GM12801 (cell line): ENCODE results near the gene NANOS2.

Experiments used
- TF ChIP-seq, protein P1 (sequence below): IDR thresholded peaks from one replicate; pipeline ENCODE4 v1.5.1; 2011; ENCODE audit warnings: control low read depth; ENCODE audit not compliant: insufficient read length; ENCODE audit errors: extremely low read depth

The NANOS2 gene

DNA sequence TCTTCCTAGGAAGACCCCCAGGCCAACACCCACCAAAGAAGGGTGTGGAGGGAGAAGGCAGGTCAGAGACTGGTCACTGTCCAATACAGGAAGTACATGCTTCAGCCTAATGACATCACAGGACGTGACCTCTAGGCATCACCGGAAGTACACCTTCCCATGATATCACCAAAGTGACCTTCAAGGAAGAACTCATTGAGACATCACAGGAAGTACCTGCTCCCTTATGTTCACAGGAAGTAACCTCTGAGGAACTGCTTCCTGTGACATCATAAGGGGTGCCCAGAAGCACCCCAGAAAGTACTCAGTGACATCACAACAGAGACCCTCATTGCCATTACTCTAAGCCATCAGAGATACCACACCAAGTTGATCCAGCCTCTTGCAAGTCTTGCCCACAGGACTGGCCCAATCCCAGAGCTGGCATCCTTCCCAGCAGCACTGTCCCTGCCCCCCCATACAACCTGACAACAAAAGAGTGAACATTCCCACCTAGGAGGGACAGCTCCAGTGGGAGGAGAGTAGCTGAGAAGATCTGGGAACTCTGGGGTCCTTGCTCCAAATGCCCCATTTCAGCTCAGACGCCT, 24.2 kb upstream of the NANOS2 start:
- TF ChIP-seq, protein P1, sequence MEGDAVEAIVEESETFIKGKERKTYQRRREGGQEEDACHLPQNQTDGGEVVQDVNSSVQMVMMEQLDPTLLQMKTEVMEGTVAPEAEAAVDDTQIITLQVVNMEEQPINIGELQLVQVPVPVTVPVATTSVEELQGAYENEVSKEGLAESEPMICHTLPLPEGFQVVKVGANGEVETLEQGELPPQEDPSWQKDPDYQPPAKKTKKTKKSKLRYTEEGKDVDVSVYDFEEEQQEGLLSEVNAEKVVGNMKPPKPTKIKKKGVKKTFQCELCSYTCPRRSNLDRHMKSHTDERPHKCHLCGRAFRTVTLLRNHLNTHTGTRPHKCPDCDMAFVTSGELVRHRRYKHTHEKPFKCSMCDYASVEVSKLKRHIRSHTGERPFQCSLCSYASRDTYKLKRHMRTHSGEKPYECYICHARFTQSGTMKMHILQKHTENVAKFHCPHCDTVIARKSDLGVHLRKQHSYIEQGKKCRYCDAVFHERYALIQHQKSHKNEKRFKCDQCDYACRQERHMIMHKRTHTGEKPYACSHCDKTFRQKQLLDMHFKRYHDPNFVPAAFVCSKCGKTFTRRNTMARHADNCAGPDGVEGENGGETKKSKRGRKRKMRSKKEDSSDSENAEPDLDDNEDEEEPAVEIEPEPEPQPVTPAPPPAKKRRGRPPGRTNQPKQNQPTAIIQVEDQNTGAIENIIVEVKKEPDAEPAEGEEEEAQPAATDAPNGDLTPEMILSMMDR = no peak

DNA sequence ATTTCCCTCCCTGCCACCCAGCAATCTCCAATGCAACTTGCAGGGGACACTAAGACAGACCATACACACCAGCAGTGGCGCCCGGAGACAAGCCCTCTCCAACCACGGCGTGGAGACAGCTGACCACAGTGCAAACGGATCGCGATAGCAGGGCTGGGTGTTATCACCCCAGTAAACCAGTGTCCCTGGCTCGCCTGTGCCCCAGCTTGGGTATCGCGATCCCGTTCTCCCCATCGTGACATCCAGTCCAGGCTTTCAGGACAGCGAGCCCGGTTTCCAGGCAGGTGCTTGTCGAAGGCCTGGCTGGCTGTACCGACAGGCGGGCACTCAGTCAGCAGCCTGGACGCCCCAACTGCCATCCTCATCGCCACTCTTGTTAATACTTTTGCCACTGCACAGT, 20.7 kb upstream of the NANOS2 start:
- TF ChIP-seq, protein P1 = no peak

DNA sequence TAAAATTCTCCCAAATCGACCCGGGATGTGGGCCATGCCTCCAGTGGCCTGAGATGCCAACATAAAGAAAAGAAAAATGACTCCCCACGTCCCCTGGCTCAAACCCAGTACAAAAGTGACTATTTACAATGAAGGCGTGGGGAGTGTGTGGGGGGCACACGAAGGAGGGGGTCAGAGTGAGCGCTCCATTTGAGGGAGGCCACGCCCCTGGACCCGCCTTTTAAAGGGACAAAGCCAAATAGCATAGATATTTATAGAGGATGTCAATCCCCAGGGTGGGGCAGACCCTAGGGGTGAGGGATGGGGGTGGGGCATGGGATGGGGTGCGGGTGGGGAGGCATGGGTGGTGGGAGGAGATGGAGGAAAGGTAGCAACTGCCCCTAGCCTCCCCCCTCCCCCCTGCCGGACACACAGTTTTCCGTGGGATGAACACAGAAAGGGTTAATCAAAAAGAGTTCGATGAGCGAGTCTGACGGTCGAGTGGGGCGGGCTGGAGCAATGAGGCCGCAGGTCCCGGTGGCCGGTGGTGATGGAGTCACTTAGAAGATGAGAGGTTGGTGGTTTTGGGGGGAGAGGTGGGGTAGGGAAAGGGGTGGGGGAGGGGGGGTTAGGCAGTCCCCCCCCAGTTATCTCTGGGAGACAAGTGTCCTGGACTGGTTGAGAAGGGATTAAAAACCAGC, 20.1 kb upstream of the NANOS2 start:
- TF ChIP-seq, protein P1 = no peak

DNA sequence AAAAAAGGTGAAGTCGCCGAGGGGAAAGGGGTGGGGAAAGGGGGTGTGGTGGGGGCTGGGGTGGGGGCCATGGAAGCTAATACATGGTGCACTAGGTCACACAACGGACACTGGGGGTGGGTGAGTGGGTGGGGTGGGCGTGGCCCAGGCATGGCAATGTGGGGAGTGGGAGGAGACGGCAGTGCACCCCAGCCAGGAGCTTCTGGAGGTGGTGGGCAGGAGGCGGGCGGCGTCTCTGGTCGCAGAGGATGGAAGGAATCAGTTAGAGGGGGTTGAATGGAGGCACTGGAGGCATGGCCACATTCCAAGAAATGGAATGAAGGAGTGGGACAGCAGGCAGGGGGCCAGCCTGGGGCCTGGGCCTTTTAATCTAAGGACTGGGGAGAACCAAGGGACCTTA, 19.2 kb upstream of the NANOS2 start:
- TF ChIP-seq, protein P1 = no peak

DNA sequence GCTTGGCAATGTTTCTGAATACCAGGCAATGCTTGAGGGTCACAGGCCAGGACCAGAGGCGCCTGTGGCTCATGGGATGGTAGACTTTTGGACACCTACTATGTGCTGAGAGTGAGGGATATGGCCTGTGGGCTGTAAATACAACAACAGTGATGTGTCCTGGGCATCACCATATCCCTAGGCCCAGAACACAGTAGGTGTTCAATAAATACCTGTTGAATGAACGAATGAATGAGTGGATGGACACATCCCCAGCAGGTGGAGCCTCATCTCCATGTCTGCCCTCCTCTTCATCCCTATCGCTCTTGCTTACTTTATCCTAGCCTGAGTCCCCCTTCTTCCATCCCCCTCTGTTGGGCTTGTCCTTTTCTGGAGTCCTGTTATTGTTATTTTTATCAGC, 16.5 kb upstream of the NANOS2 start:
- TF ChIP-seq, protein P1 = no peak

DNA sequence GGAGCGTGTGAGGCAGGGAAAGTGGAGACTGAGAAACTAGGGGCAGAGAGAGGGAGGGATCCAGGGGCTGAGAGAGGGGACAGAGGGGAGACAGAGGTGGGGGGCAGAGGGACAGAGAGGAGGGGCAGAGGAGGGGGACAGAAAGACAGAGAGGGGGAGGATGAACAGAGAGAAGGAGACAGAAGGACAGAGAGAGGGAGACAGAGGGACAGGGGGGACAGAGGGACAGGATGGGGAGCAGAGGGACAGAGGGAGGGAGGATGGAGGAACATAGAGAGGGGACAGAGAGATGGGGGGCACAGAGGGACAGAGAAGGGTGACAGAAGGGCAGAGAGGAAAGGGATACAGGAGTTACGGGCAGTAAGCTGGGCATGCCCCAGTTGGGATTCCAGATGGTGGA, 14.7 kb upstream of the NANOS2 start:
- TF ChIP-seq, protein P1 = no peak

DNA sequence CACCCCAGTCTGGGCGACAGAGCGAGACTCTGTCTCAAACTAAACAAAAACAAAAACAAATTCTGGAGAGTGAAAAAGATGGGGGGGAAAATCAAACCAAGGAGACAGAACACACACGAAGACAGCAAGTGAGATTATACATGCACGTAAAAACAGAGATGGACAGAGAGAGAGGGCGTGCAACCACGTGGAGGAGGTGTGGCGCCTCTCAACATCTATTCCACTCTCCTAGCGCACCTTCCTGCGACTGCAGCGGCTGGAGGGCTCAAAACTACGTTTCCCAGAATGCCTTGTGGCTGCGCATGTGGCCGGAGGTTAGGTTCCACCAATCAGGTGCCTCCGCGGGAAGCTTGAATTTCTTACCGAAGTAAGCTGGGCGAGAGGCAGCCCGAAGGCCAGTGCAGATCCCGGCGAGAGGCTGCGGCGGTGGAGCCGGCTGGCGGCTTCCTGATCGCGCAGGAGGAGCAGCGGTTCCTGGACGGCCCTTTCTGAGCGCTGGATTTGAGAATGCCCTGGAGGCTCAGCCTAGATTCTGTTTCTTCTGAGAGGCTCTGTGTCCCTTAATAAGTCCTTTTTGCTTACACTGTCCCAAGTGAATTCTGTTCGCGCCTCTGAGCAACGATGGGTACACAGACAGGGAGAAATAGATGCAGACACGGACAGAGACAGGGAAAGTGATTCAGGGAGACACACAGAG, 13.1 kb upstream of the NANOS2 start:
- TF ChIP-seq, protein P1 = no peak
